Loucy (cell line): Measurements from ENCODE around the gene CYSTM1.

Experiments
- H2AFZ ChIP-seq: fragments of 200-600 bp; sonication (generic); 2 replicates; pipeline ENCODE4 v1.6.0; 2016; ENCODE audit warnings: antibody characterized with exemption, mild to moderate bottlenecking, low read length, moderate library complexity
- H3F3A ChIP-seq: fragments of 200-600 bp; 2 replicates; pipeline ENCODE4 v1.6.0; 2016; ENCODE audit warnings: antibody characterized with exemption, low read depth, mild to moderate bottlenecking
- H3K27me3 ChIP-seq: fragments of 200-600 bp; sonication (generic); 2 replicates; pipeline ENCODE4 v1.6.1; 2014; ENCODE audit warnings: low read length, mild to moderate bottlenecking; ENCODE audit not compliant: insufficient read depth, poor library complexity, severe bottlenecking
- H3K36me3 ChIP-seq: fragments of 200-600 bp; sonication (generic); 2 replicates; pipeline ENCODE4 v1.6.1; 2016; ENCODE audit warnings: low read length; ENCODE audit not compliant: insufficient read depth
- H3K4me1 ChIP-seq: fragments of 200-600 bp; sonication (generic); 2 replicates; pipeline ENCODE4 v1.5.1; 2014; ENCODE audit warnings: low read length, mild to moderate bottlenecking; ENCODE audit not compliant: insufficient read depth, poor library complexity, severe bottlenecking
- H3K4me2 ChIP-seq: fragments of 200-600 bp; sonication (generic); 2 replicates; pipeline ENCODE4 v1.6.0; 2014; ENCODE audit warnings: antibody characterized with exemption, low read length, low read depth, mild to moderate bottlenecking; ENCODE audit not compliant: poor library complexity, severe bottlenecking
- H3K4me3 ChIP-seq: fragments of 200-600 bp; sonication (generic); 2 replicates; pipeline ENCODE4 v1.5.1; 2014; ENCODE audit warnings: low read length, mild to moderate bottlenecking, mixed read lengths; ENCODE audit not compliant: poor library complexity, severe bottlenecking
- H3K79me2 ChIP-seq: fragments of 200-600 bp; sonication (generic); 2 replicates; pipeline ENCODE4 v1.6.1; 2014; ENCODE audit warnings: low read length; ENCODE audit not compliant: insufficient read depth
- H3K9ac ChIP-seq: fragments of 200-600 bp; sonication (generic); 2 replicates; pipeline ENCODE4 v1.6.0; 2014; ENCODE audit warnings: mild to moderate bottlenecking, low read depth, low read length, moderate library complexity; ENCODE audit not compliant: poor library complexity, severe bottlenecking
- H3K9me2 ChIP-seq: fragments of 200-600 bp; sonication (generic); replicated peaks from 2 replicates; pipeline ENCODE4 v1.6.1; 2016; ENCODE audit warnings: low read depth, low read length, mixed read lengths
- H3K9me3 ChIP-seq: fragments of 200-600 bp; sonication (generic); 2 replicates; pipeline ENCODE4 v1.6.1; 2014; ENCODE audit warnings: mild to moderate bottlenecking, antibody characterized with exemption, low read length, low read depth; ENCODE audit not compliant: insufficient read depth
- H4K20me1 ChIP-seq: fragments of 200-600 bp; sonication (generic); 2 replicates; pipeline ENCODE4 v1.6.0; 2014; ENCODE audit warnings: antibody characterized with exemption, low read length, mild to moderate bottlenecking; ENCODE audit not compliant: insufficient read depth, poor library complexity, severe bottlenecking
- EZH2phosphoT487 ChIP-seq: fragments of 200-600 bp; IDR thresholded peaks from 2 replicates; pipeline ENCODE4 v1.6.1; 2018; ENCODE audit warnings: antibody characterized with exemption, mild to moderate bottlenecking, moderate library complexity, borderline replicate concordance
- TF ChIP-seq, protein P1 (sequence below): fragments of 200-600 bp; sonication (generic); conservative IDR thresholded peaks from 2 replicates; pipeline ENCODE4 v1.5.1; 2014; ENCODE audit warnings: mild to moderate bottlenecking, antibody characterized with exemption, low read length

The CYSTM1 gene

DNA sequence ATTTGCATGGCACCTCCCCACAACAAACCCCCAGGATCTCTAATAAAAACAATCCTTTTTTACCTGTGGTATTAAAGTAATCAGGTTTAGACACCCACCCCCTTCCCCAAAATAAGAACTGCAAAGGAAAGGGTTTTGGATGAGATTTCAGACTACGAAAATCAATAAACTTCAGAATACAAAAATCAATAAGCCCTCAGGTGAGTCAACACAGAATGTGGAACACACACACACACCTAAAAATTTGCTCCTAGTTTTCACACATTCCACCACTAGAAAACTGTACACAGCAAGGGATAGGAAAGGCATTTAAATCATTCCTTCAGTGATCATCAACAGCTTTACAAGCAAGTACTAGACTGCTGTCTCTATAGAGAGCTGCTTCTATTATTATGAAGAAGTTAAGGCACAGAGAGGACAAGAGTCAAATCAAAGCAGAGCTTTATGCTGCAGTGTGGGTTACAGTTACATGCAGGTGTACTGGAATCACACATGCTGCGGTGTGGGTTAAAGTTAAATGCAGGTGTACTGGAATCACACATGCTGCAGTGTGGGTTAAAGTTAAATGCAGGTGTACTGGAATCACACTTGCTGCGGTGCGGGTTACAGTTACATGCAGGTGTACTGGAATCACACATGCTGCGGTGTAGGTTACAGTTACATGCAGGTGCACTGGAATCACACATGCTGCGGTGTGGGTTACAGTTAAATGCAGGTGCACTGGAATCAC, 91.6 kb downstream of the CYSTM1 start:
- Histone ChIP-seq H3K4me3 (no peak overlapping the region), H2AFZ (no peak overlapping the region), H3K9me2 (no peaks in the 10 kb centered on the region), H3K4me2 (no peak overlapping the region), H3F3A (no peaks in the 10 kb centered on the region), H3K36me3 (no peaks in the 10 kb centered on the region), H4K20me1 (no peaks in the 10 kb centered on the region), H3K9me3 (no peaks in the 10 kb centered on the region), H3K79me2 (peaks cover 7% of the 10 kb centered on the region; the same call in 1 of the 2 replicates), H3K27me3 (no peaks in the 10 kb centered on the region), H3K4me1 (no peaks in the 10 kb centered on the region), H3K9ac (no peak overlapping the region)
- TF ChIP-seq EZH2phosphoT487: no peak
- TF ChIP-seq, protein P1, sequence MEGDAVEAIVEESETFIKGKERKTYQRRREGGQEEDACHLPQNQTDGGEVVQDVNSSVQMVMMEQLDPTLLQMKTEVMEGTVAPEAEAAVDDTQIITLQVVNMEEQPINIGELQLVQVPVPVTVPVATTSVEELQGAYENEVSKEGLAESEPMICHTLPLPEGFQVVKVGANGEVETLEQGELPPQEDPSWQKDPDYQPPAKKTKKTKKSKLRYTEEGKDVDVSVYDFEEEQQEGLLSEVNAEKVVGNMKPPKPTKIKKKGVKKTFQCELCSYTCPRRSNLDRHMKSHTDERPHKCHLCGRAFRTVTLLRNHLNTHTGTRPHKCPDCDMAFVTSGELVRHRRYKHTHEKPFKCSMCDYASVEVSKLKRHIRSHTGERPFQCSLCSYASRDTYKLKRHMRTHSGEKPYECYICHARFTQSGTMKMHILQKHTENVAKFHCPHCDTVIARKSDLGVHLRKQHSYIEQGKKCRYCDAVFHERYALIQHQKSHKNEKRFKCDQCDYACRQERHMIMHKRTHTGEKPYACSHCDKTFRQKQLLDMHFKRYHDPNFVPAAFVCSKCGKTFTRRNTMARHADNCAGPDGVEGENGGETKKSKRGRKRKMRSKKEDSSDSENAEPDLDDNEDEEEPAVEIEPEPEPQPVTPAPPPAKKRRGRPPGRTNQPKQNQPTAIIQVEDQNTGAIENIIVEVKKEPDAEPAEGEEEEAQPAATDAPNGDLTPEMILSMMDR: no peak

DNA sequence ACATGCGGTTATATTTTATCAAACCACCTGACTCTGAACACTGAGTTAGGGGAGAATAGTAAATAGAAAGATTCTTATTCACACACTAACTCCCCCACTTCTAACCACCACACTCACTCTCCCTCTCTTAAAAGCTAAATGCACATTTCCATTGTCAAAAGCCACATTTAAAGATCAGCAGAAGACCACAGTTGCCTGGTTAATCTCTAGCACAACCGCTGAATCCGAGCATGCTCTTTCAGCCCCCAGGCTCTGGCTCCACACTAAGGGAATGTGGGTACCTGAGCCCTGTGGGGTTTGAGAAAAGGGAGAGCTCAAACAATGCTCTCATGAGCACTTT, 92.2 kb downstream of the CYSTM1 start:
- no peak overlapping the region for H3K4me2 ChIP-seq
- no peaks in the 10 kb centered on the region for H3K4me1 ChIP-seq
- no peaks in the 10 kb centered on the region for H3K36me3 ChIP-seq
- H3K79me2 ChIP-seq: peaks cover 7% of the 10 kb centered on the region; the same call in 1 of the 2 replicates
- no peak for TF ChIP-seq EZH2phosphoT487
- TF ChIP-seq, protein P1: no peak
- no peak overlapping the region for H3K4me3 ChIP-seq
- H3K9ac ChIP-seq: no peak overlapping the region
- H3K27me3 ChIP-seq: no peaks in the 10 kb centered on the region
- H2AFZ ChIP-seq: no peak overlapping the region
- H3K9me3 ChIP-seq: no peaks in the 10 kb centered on the region
- no peaks in the 10 kb centered on the region for H3K9me2 ChIP-seq
- no peaks in the 10 kb centered on the region for H4K20me1 ChIP-seq
- H3F3A ChIP-seq: no peaks in the 10 kb centered on the region

DNA sequence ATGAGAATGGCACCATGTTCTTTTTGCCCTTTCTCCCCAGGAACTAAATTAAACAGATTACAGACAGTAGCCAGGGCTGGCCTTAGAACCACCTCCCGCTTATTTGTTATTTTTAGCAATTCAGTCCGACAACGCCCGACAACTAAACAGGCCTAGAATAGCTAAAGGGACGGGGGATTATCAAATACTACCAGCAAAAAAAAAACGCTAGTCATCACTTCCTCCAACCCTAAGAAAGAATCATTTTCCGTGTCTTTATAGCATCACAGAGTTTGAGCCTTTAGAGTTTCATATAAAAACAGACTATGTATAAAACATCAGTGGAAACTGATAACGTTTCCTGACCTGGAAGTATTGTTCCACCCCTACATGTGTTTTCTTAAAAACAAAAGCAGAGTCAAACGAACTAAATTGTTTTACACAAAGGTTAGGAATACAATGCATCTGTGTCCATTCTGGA, 92.6 kb downstream of the CYSTM1 start:
- no peaks in the 10 kb centered on the region for H3K4me1 ChIP-seq
- no peak overlapping the region for H3K4me2 ChIP-seq
- H3K27me3 ChIP-seq: no peaks in the 10 kb centered on the region
- H3K9ac ChIP-seq: no peak overlapping the region
- no peaks in the 10 kb centered on the region for H3F3A ChIP-seq
- no peaks in the 10 kb centered on the region for H3K9me3 ChIP-seq
- no peak overlapping the region for H2AFZ ChIP-seq
- no peak overlapping the region for H3K4me3 ChIP-seq
- H4K20me1 ChIP-seq: no peaks in the 10 kb centered on the region
- no peaks in the 10 kb centered on the region for H3K36me3 ChIP-seq
- no peaks in the 10 kb centered on the region for H3K9me2 ChIP-seq
- peaks cover 3% of the 10 kb centered on the region; the same call in 1 of the 2 replicates for H3K79me2 ChIP-seq
- no peak for TF ChIP-seq EZH2phosphoT487
- TF ChIP-seq, protein P1: no peak
